Vagina (tissue), 2 donors: ENCODE data around the gene MAD1L1. TPM values are rescaled to one million over a fixed set of nuclear protein-coding genes. Genes with fewer than 3 reads are reported as not detected.

Source experiments
- DNase-seq, 2 donors: peaks; one replicate each; pipeline ENCODE4 v3.0.0-alpha.2; 2017; ENCODE audit errors: extremely low spot score in 2 of 2
- H3K27ac ChIP-seq: fragments of 200-600 bp; sonication (generic); one replicate; pipeline ENCODE4 v1.5.1; 2019
- H3K27me3 ChIP-seq: fragments of 200-600 bp; sonication (generic); one replicate; pipeline ENCODE4 v1.5.1; 2019
- H3K36me3 ChIP-seq, 2 donors: fragments of 200-600 bp; sonication (generic); one replicate each; pipeline ENCODE4 v1.5.1; 2017 to 2019
- H3K4me1 ChIP-seq: fragments of 200-600 bp; sonication (generic); one replicate; pipeline ENCODE4 v1.5.1; 2019
- H3K4me3 ChIP-seq, 2 donors: fragments of 200-600 bp; sonication (generic); 1 replicate in 1 of 2; 2 replicates in 1 of 2; pipeline ENCODE4 v1.5.1; 2016 to 2019
- H3K9me3 ChIP-seq: fragments of 200-600 bp; sonication (generic); one replicate; pipeline ENCODE4 v1.5.1; 2019
- CTCF ChIP-seq, 3 experiments: fragments of 450-650 bp in 2 of 3; fragments of 200-600 bp in 1 of 3; sonication (generic) in 1 of 3; IDR thresholded peaks; one replicate each; pipeline ENCODE4 v1.5.1; 2017 to 2019; ENCODE audit warnings: antibody characterized with exemption in 3 of 3, mild to moderate bottlenecking in 2 of 3, moderate library complexity in 2 of 3
- POLR2A ChIP-seq, 2 donors: fragments of 450-650 bp; IDR thresholded peaks; one replicate each; pipeline ENCODE4 v1.6.1; 2017; ENCODE audit warnings: antibody characterized with exemption in 2 of 2, mild to moderate bottlenecking in 2 of 2, moderate library complexity in 2 of 2
- POLR2AphosphoS5 ChIP-seq, 2 donors: sonication (generic); formaldehyde crosslinking; IDR thresholded peaks; one replicate each; pipeline ENCODE4 v1.9.0; 2017; ENCODE audit warnings: antibody characterized with exemption in 2 of 2, mild to moderate bottlenecking in 2 of 2, low read depth in 1 of 2; ENCODE audit not compliant: insufficient read depth in 1 of 2
- intact Hi-C: fragments of 100-400 bp; cut with DNase I; formaldehyde crosslinking; loops from one replicate; pipeline ENCODE4 v1.15.1; 2023
- total RNA-seq: library from RNA; depleted of rRNA; stranded (reverse); fragments of >200 nt; gene quantifications from one replicate; pipeline ENCODE4 v1.2.3, GENCODE V29; 2016

MAD1L1 gene
- total RNA-seq, 1 donor from 2014 or later = 62.4 TPM

- H3K9me3 ChIP-seq = no peaks in the 10 kb centered on the region
- H3K27ac ChIP-seq = no peak overlapping the region
- no peaks in the 10 kb centered on the region for H3K36me3 ChIP-seq
- intact Hi-C loops = no loop called here
- no peak overlapping the region for H3K4me3 ChIP-seq
- no peaks in the 10 kb centered on the region for H3K4me1 ChIP-seq
- H3K27me3 ChIP-seq = no peaks in the 10 kb centered on the region
- no peak for DNase-seq
- TF ChIP-seq POLR2AphosphoS5 (IDR thresholded peaks at IDR 0.05; ENCODE audit: insufficient read depth in 1 of 2, low read depth in 1 of 2) = no peak
- TF ChIP-seq CTCF (IDR thresholded peaks at IDR 0.05) = no peak
- TF ChIP-seq POLR2A (IDR thresholded peaks at IDR 0.05) = no peak
Measured at GRCh38 chr7:1890289-1891235, 342.2 kb downstream of the MAD1L1 start.

- Histone ChIP-seq H3K4me3 (no peak overlapping the region), H3K27me3 (no peaks in the 10 kb centered on the region), H3K4me1 (no peaks in the 10 kb centered on the region), H3K9me3 (no peaks in the 10 kb centered on the region), H3K36me3 (no peaks in the 10 kb centered on the region), H3K27ac (no peak overlapping the region)
- intact Hi-C loops = no loop called here
- DNase-seq = no peak
- TF ChIP-seq POLR2A (IDR thresholded peaks at IDR 0.05) (no peak), CTCF (IDR thresholded peaks at IDR 0.05) (no peak), POLR2AphosphoS5 (IDR thresholded peaks at IDR 0.05; ENCODE audit: insufficient read depth in 1 of 2, low read depth in 1 of 2) (no peak)
Measured at GRCh38 chr7:1889556-1890181, 343.1 kb downstream of the MAD1L1 start.

GRCh38 chr7:1889091-1889490 is 343.7 kb downstream of the MAD1L1 start:
- H3K27ac ChIP-seq = no peak overlapping the region
- no peaks in the 10 kb centered on the region for H3K27me3 ChIP-seq
- intact Hi-C loops = no loop called here
- no peak for TF ChIP-seq CTCF (IDR thresholded peaks at IDR 0.05)
- TF ChIP-seq POLR2A (IDR thresholded peaks at IDR 0.05) = no peak
- TF ChIP-seq POLR2AphosphoS5 (IDR thresholded peaks at IDR 0.05; ENCODE audit: insufficient read depth in 1 of 2, low read depth in 1 of 2) = no peak
- H3K4me3 ChIP-seq = no peak overlapping the region
- no peaks in the 10 kb centered on the region for H3K9me3 ChIP-seq
- no peak for DNase-seq
- no peaks in the 10 kb centered on the region for H3K4me1 ChIP-seq
- no peaks in the 10 kb centered on the region for H3K36me3 ChIP-seq

- no peaks in the 10 kb centered on the region for H3K36me3 ChIP-seq
- no peak for TF ChIP-seq POLR2AphosphoS5 (IDR thresholded peaks at IDR 0.05; ENCODE audit: insufficient read depth in 1 of 2, low read depth in 1 of 2)
- H3K4me3 ChIP-seq = no peak overlapping the region
- no peak overlapping the region for H3K27ac ChIP-seq
- DNase-seq = no peak
- H3K4me1 ChIP-seq = no peaks in the 10 kb centered on the region
- H3K27me3 ChIP-seq = no peaks in the 10 kb centered on the region
- H3K9me3 ChIP-seq = no peaks in the 10 kb centered on the region
- intact Hi-C loops = no loop called here
Measured at GRCh38 chr7:1888425-1888824, 344.3 kb downstream of the MAD1L1 start.

GRCh38 chr7:1887251-1887650 is 345.5 kb downstream of the MAD1L1 start:
- intact Hi-C loops = no loop called here
- TF ChIP-seq POLR2AphosphoS5 (IDR thresholded peaks at IDR 0.05; ENCODE audit: insufficient read depth in 1 of 2, low read depth in 1 of 2) = no peak
- TF ChIP-seq CTCF (IDR thresholded peaks at IDR 0.05) = no peak
- TF ChIP-seq POLR2A (IDR thresholded peaks at IDR 0.05) = no peak
- Histone ChIP-seq H3K27me3 (no peaks in the 10 kb centered on the region), H3K36me3 (no peaks in the 10 kb centered on the region), H3K4me3 (no peak overlapping the region), H3K27ac (no peak overlapping the region), H3K9me3 (no peaks in the 10 kb centered on the region), H3K4me1 (no peaks in the 10 kb centered on the region)
- DNase-seq = no peak
